ENCODE results near the gene ARHGAP22.

DNA sequence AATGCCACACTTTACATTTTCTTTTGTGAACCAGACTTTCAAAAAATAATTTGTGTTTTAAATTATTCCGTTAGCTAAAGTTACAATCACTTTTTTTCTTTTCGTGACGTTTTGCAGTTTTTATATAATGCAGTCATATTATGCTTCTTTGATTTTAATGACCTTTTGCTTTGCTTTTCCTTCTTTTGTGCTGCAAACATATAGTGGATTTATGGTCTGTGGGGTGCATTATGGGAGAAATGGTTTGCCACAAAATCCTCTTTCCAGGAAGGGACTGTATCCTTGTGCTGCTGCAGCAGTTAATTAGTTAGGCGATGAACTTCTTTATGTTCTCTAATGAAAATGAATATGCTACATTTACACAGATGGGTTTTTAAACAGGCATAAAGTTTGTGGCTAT lies 181.0 kb downstream of the ARHGAP22 start:
- TF ChIP-seq SIN3A (IDR thresholded peaks at IDR 0.05; ENCODE audit: borderline replicate concordance, insufficient read depth, low read depth, low read length) (no peak), POLR2AphosphoS5 (IDR thresholded peaks at IDR 0.05; ENCODE audit: low read depth, low read length) (no peak)
- TF ChIP-seq, protein P1, sequence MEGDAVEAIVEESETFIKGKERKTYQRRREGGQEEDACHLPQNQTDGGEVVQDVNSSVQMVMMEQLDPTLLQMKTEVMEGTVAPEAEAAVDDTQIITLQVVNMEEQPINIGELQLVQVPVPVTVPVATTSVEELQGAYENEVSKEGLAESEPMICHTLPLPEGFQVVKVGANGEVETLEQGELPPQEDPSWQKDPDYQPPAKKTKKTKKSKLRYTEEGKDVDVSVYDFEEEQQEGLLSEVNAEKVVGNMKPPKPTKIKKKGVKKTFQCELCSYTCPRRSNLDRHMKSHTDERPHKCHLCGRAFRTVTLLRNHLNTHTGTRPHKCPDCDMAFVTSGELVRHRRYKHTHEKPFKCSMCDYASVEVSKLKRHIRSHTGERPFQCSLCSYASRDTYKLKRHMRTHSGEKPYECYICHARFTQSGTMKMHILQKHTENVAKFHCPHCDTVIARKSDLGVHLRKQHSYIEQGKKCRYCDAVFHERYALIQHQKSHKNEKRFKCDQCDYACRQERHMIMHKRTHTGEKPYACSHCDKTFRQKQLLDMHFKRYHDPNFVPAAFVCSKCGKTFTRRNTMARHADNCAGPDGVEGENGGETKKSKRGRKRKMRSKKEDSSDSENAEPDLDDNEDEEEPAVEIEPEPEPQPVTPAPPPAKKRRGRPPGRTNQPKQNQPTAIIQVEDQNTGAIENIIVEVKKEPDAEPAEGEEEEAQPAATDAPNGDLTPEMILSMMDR (IDR thresholded peaks at IDR 0.05), result no peak
- TF ChIP-seq, protein P2, sequence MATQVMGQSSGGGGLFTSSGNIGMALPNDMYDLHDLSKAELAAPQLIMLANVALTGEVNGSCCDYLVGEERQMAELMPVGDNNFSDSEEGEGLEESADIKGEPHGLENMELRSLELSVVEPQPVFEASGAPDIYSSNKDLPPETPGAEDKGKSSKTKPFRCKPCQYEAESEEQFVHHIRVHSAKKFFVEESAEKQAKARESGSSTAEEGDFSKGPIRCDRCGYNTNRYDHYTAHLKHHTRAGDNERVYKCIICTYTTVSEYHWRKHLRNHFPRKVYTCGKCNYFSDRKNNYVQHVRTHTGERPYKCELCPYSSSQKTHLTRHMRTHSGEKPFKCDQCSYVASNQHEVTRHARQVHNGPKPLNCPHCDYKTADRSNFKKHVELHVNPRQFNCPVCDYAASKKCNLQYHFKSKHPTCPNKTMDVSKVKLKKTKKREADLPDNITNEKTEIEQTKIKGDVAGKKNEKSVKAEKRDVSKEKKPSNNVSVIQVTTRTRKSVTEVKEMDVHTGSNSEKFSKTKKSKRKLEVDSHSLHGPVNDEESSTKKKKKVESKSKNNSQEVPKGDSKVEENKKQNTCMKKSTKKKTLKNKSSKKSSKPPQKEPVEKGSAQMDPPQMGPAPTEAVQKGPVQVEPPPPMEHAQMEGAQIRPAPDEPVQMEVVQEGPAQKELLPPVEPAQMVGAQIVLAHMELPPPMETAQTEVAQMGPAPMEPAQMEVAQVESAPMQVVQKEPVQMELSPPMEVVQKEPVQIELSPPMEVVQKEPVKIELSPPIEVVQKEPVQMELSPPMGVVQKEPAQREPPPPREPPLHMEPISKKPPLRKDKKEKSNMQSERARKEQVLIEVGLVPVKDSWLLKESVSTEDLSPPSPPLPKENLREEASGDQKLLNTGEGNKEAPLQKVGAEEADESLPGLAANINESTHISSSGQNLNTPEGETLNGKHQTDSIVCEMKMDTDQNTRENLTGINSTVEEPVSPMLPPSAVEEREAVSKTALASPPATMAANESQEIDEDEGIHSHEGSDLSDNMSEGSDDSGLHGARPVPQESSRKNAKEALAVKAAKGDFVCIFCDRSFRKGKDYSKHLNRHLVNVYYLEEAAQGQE (IDR thresholded peaks at IDR 0.05; ENCODE audit: insufficient read depth in 1 of 2, low read depth in 2 of 2, low read length in 1 of 2), result no peak
